Activated CD8-positive, alpha-beta T cell treated with anti-CD3 and anti-CD28 coated beads, Interleukin-2, amount 10 ng/mL, durations not matched to agents 7 days and 5 days (primary cell): ENCODE results near the gene BEND4. TPM values are rescaled to one million over a fixed set of nuclear protein-coding genes. Genes with fewer than 3 reads are reported as not detected.

ENCODE experiments used
- ATAC-seq: fragments of 150-1000 bp; cut with Tn5 transposase; one replicate; pipeline ENCODE4 v1.10.0; 2021; ENCODE audit warnings: moderate library complexity
- CTCF ChIA-PET: fragments of 350-600 bp; sonication (Branson Sonifier 250); formaldehyde crosslinking; loops from one replicate; lab custom pipeline; 2021; ENCODE audit warnings: antibody characterized with exemption; lab: Charles Lee
- POLR2A ChIA-PET: fragments of 350-600 bp; sonication (Branson Sonifier 250); formaldehyde crosslinking; loops from one replicate; lab custom pipeline; 2021; ENCODE audit warnings: antibody characterized with exemption; lab: Charles Lee
- DNase-seq: peaks from one replicate; pipeline ENCODE4 v3.0.0-alpha.2; 2020
- H3K27ac Mint-ChIP-seq: one replicate; pipeline ENCODE4 v1.8.0; 2021; ENCODE audit warnings: mild to moderate bottlenecking, mixed read lengths
- H3K27me3 Mint-ChIP-seq: one replicate; pipeline ENCODE4 v1.8.0; 2021; ENCODE audit warnings: low read depth, mixed read lengths
- H3K36me3 Mint-ChIP-seq: one replicate; pipeline ENCODE4 v1.8.0; 2021; ENCODE audit warnings: low read depth, mixed read lengths
- H3K4me1 Mint-ChIP-seq: one replicate; pipeline ENCODE4 v1.8.0; 2021; ENCODE audit warnings: low read depth, mixed read lengths
- H3K4me3 Mint-ChIP-seq: one replicate; pipeline ENCODE4 v1.8.0; 2021; ENCODE audit warnings: mild to moderate bottlenecking, mixed read lengths
- H3K9me3 Mint-ChIP-seq: one replicate; pipeline ENCODE4 v1.8.0; 2022; ENCODE audit warnings: mixed read lengths; ENCODE audit not compliant: insufficient read depth
- total RNA-seq, 2 experiments: library from RNA; stranded (reverse); gene quantifications; one replicate each; pipeline ENCODE4 v1.2.3, GENCODE V29; 2021

The BEND4 gene
- total RNA-seq, 2 experiments from 2014 or later: 0.37 to 0.81 TPM

DNA sequence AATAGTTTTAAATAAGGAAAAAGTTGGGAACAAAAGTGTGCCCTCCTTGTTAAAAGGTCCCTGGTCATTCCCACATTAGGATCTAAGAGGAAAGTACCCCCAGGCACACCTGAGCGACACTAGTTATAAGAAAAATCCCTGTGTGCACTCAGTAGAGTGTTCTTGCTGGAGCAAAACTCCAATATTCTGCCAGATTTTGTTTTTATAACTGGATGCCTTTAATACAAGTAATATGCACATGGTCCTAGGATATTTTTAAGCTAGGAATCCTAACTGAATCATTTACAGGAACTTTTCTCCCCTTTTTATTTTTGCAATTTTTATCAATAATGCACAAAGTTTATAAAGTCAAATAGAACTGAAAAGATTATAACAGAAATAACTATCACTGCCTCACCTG lies 68.6 kb downstream of the BEND4 start:
- H3K27me3 Mint-ChIP-seq: no peaks in the 10 kb centered on the region
- DNase-seq (no peak), ATAC-seq (no peak)
- POLR2A ChIA-PET: no interaction called here
- no peaks in the 10 kb centered on the region for H3K9me3 Mint-ChIP-seq
- H3K4me3 Mint-ChIP-seq: no peak overlapping the region
- H3K4me1 Mint-ChIP-seq: no peaks in the 10 kb centered on the region
- H3K27ac Mint-ChIP-seq: no peak overlapping the region
- H3K36me3 Mint-ChIP-seq: peaks cover 9% of the 10 kb centered on the region
- CTCF ChIA-PET: no interaction called here

DNA sequence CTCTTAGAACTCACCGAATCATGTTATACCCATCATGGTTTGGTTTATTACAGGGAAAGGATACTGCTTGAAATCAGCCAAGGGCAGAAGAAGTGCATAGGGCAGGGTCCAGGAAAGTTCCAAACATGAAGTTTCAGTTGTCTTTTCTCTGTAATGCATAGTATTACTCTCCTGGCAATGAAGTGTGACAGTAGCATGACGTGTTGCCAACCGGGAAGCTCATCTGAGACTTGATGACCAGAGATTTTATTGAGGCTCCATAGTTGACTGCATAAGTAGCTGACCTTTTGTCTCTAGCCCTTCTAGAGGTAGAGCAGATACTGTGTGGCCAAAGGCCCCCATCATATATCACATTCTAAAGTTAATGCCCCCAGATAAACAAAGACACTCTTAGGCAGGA lies 72.1 kb downstream of the BEND4 start:
- H3K9me3 Mint-ChIP-seq: no peaks in the 10 kb centered on the region
- no peak overlapping the region for H3K4me3 Mint-ChIP-seq
- H3K27me3 Mint-ChIP-seq: no peaks in the 10 kb centered on the region
- no peak for DNase-seq
- no peak overlapping the region for H3K27ac Mint-ChIP-seq
- peaks cover 7% of the 10 kb centered on the region for H3K36me3 Mint-ChIP-seq
- ChIA-PET CTCF (no interaction called here), POLR2A (no interaction called here)
- ATAC-seq: no peak
- no peaks in the 10 kb centered on the region for H3K4me1 Mint-ChIP-seq

DNA sequence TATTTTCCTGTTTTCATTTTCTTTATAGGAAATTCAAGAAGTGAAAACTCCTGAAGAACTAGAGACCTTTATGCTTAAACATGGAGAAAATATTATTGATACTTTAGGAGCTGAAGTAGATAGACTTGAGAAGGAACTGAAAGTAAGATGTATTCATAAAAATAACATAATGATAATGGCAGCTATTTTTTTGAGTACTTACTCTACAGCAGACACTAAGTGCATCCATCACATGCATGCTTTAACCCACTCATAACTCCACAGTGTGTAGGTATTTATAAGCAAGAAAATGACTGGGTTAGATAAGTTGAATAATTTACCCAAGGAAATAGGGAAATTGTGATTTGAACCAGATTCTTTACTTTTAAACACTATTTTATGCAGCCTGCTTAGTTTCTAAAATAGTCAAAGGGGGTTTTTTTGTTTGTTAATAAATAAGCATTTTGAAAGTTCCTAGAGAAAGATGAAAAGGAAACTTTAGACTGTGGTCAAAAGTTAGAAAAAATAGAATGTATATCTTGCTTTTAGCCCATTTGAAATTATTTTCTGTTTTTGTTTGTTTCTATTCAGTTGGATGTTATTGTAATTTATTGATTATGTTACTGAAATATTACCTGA lies 74.2 kb downstream of the BEND4 start:
- H3K4me1 Mint-ChIP-seq: no peaks in the 10 kb centered on the region
- H3K36me3 Mint-ChIP-seq: peaks cover 7% of the 10 kb centered on the region
- POLR2A ChIA-PET: no interaction called here
- H3K9me3 Mint-ChIP-seq: no peaks in the 10 kb centered on the region
- H3K27ac Mint-ChIP-seq: no peak overlapping the region
- ATAC-seq (no peak), DNase-seq (no peak)
- no peak overlapping the region for H3K4me3 Mint-ChIP-seq
- CTCF ChIA-PET: no interaction called here
- no peaks in the 10 kb centered on the region for H3K27me3 Mint-ChIP-seq

DNA sequence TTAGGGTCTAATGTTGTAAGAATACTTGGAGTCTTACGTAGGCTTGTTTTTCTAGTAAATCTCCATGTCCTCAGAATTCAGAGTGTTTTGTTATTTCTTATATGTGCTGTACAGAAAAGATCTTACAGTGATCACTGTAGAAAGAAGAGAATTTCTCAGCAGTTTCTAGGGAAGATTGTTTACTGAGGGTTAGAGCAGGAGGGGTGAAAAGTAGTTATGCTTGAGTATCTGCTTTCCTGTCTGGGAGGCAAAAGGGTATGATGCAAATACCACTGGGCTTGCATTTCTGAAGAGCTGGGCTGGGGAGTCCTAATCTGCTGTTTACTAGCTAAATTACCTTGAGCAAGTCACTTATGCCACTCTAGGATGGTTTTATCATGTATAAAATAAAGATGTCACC lies 78.2 kb downstream of the BEND4 start:
- no peak overlapping the region for H3K27ac Mint-ChIP-seq
- ATAC-seq (no peak), DNase-seq (no peak)
- peaks cover 9% of the 10 kb centered on the region for H3K36me3 Mint-ChIP-seq
- H3K4me1 Mint-ChIP-seq: no peaks in the 10 kb centered on the region
- CTCF ChIA-PET: no interaction called here
- H3K4me3 Mint-ChIP-seq: no peak overlapping the region
- POLR2A ChIA-PET: no interaction called here
- no peaks in the 10 kb centered on the region for H3K27me3 Mint-ChIP-seq
- no peaks in the 10 kb centered on the region for H3K9me3 Mint-ChIP-seq

DNA sequence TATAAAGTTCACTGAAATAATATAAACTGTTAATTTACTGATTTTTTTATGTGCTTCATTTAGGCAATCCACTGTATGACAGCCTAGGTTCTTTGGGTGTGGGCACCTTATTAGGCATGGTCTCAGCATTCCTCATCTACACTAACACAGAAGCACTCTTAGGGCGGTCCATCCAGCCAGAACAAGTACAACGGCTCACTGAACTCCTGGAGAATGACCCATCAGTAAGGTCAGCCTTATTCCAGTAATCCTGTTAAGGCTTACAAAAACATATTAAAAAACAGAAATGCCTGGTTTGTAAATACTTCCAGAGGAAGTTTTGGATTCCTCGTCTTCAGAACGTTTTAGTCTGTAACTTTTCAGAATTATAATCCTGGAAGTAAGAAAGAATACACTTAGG lies 82.0 kb downstream of the BEND4 start:
- H3K4me1 Mint-ChIP-seq: no peaks in the 10 kb centered on the region
- peaks cover 11% of the 10 kb centered on the region for H3K36me3 Mint-ChIP-seq
- POLR2A ChIA-PET: no interaction called here
- no peak overlapping the region for H3K4me3 Mint-ChIP-seq
- H3K27me3 Mint-ChIP-seq: no peaks in the 10 kb centered on the region
- CTCF ChIA-PET: interaction anchor here (0.5 kb wide), 1 partner anchor 30 kb away, joined by 3 read pairs; no protein-coding TSS in a partner anchor
- no peak for DNase-seq
- H3K27ac Mint-ChIP-seq: no peak overlapping the region
- H3K9me3 Mint-ChIP-seq: no peaks in the 10 kb centered on the region
- ATAC-seq: no peak

DNA sequence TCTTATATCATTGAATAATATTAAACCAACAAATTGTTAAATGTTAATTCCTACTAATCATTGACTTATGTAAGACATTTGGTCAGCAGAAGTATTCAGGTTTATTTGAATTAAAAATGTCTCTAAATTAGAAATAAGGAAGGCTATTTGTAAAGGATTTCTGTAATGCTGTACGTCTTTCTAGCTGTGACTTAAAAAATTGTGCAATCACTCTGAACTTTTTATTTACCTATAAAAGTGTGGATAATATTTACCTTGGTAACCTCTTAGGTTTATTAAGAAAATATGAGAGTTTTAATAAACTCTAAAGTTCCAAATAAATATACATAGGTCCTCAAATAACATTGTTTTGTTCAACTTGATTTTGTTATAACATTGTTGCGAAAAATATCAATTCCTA lies 85.2 kb downstream of the BEND4 start:
- CTCF ChIA-PET: no interaction called here
- DNase-seq (no peak), ATAC-seq (no peak)
- Mint-ChIP-seq H3K9me3 (no peaks in the 10 kb centered on the region), H3K27me3 (no peaks in the 10 kb centered on the region), H3K27ac (no peak overlapping the region), H3K4me1 (no peaks in the 10 kb centered on the region), H3K36me3 (peaks cover 16% of the 10 kb centered on the region), H3K4me3 (no peak overlapping the region)
- POLR2A ChIA-PET: no interaction called here

DNA sequence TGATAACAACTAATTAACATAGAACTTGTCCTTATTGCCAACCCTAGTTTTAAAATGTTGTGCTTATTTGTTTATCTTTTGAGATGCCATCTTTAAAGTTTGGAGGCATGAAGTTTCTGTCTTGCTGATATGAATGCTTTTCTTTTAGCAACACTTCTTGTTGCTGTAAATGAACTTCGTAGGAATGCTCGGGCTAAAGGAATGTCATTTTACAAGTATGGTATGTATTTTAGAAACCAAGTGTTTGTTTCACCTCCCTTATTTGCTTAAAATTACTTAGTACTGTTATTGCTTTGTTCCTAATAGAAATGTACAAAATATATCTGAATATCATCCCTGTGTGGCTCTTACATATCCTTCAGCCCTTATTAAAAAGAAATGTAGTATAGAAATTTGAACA lies 86.1 kb downstream of the BEND4 start:
- ATAC-seq (no peak), DNase-seq (no peak)
- ChIA-PET CTCF (no interaction called here), POLR2A (no interaction called here)
- Mint-ChIP-seq H3K27me3 (no peaks in the 10 kb centered on the region), H3K4me3 (no peak overlapping the region), H3K27ac (no peak overlapping the region), H3K36me3 (peaks cover 13% of the 10 kb centered on the region), H3K9me3 (no peaks in the 10 kb centered on the region), H3K4me1 (no peaks in the 10 kb centered on the region)

Other genes with a start within 250 kb of the BEND4 start
- 10 to 100 TPM; 59.9 TPM for gene TMEM33, start 217.2 kb downstream of the BEND4 start, total RNA-seq
- gene DCAF4L1, start 170.9 kb downstream of the BEND4 start, total RNA-seq: under 1 TPM; 0.21 to 0.32 TPM
- gene SLC30A9, start 162.1 kb downstream of the BEND4 start, total RNA-seq: 10 to 100 TPM; 30.9 to 32.0 TPM
- under 1 TPM; 0.50 to 0.76 TPM for gene SHISA3, start 244.8 kb upstream of the BEND4 start, total RNA-seq